Fibroblast of lung (primary cell): ENCODE data around the gene GNB1L. TPM values are rescaled to one million over a fixed set of nuclear protein-coding genes. Genes with fewer than 3 reads are reported as not detected.

Experiments used
- DNase-seq, 2 donors: peaks; one replicate each; pipeline versions ENCODE4 v3.0.0 to v3.0.0-alpha.2; 2010; ENCODE audit warnings: low read depth in 2 of 2
- H2AFZ ChIP-seq: 2 replicates; pipeline ENCODE4 v1.5.1; 2012; ENCODE audit warnings: low read length, control low read depth, inconsistent platforms
- H3K27ac ChIP-seq: 2 replicates; pipeline ENCODE4 v1.5.1; 2011; ENCODE audit warnings: low read length, control low read depth; ENCODE audit not compliant: insufficient read depth
- H3K27me3 ChIP-seq: 2 replicates; pipeline ENCODE4 v1.5.1; 2011; ENCODE audit warnings: mild to moderate bottlenecking, low read length; ENCODE audit not compliant: control insufficient read depth, insufficient read depth
- H3K36me3 ChIP-seq: 2 replicates; pipeline ENCODE4 v1.5.1; 2011; ENCODE audit warnings: low read length; ENCODE audit not compliant: control insufficient read depth, insufficient read depth
- H3K4me1 ChIP-seq: 2 replicates; pipeline ENCODE4 v1.5.1; 2011; ENCODE audit warnings: low read length; ENCODE audit not compliant: control insufficient read depth, insufficient read depth; ENCODE audit errors: extremely low read depth
- H3K4me2 ChIP-seq: 2 replicates; pipeline ENCODE4 v1.5.1; 2011; ENCODE audit warnings: low read length, control low read depth; ENCODE audit not compliant: insufficient read depth; ENCODE audit errors: extremely low read depth
- H3K4me3 ChIP-seq, 4 experiments: fragments of 200-600 bp in 1 of 4; sonication (generic) in 1 of 4; replicated peaks in 1 of 4; 2 replicates each; pipeline ENCODE4 v1.5.1; 2011 to 2016; ENCODE audit warnings: low read length in 4 of 4, low read depth in 3 of 4, mild to moderate bottlenecking in 3 of 4, control low read depth in 2 of 4, inconsistent platforms in 1 of 4, mixed read lengths in 1 of 4; ENCODE audit not compliant: insufficient read depth in 1 of 4; ENCODE audit errors: control extremely low read depth in 1 of 4
- H3K79me2 ChIP-seq: 2 replicates; pipeline ENCODE4 v1.5.1; 2012; ENCODE audit warnings: mild to moderate bottlenecking, low read length, inconsistent platforms; ENCODE audit not compliant: control insufficient read depth, insufficient read depth
- H3K9ac ChIP-seq: 2 replicates; pipeline ENCODE4 v1.5.1; 2011; ENCODE audit warnings: mild to moderate bottlenecking, low read length, control low read depth; ENCODE audit not compliant: insufficient read depth
- H3K9me3 ChIP-seq: 2 replicates; pipeline ENCODE4 v1.5.1; 2012; ENCODE audit warnings: low read depth, low read length; ENCODE audit not compliant: control insufficient read depth, insufficient read depth
- H4K20me1 ChIP-seq: 2 replicates; pipeline ENCODE4 v1.5.1; 2011; ENCODE audit warnings: low read length; ENCODE audit not compliant: control insufficient read depth, insufficient read depth; ENCODE audit errors: extremely low read depth
- EZH2 ChIP-seq: IDR thresholded peaks from 2 replicates; pipeline ENCODE4 v1.5.1; 2012; ENCODE audit warnings: low read length, control low read depth, mild to moderate bottlenecking; ENCODE audit errors: missing control alignments
- polyA plus RNA-seq, 2 donors: library from polyadenylated mRNA; depleted of rRNA in 1 of 2; stranded (reverse) in 1 of 2; unstranded in 1 of 2; fragments of >200 nt; gene quantifications; 2 replicates each; pipeline ENCODE4 v1.2.1, GENCODE V29; 2011 to 2012; ENCODE audit warnings: missing spikeins in 1 of 2
- total RNA-seq: library from RNA; depleted of rRNA; stranded (reverse); fragments of >200 nt; gene quantifications from 2 replicates; pipeline ENCODE4 v1.2.1, GENCODE V29; 2014
- TF ChIP-seq, protein P1 (sequence below), 2 donors: IDR thresholded peaks in 1 of 2; conservative IDR thresholded peaks in 1 of 2; 1 replicate in 1 of 2; 2 replicates in 1 of 2; pipeline ENCODE4 v1.5.1; 2011 to 2012; ENCODE audit warnings: low read length in 2 of 2, control low read depth in 1 of 2, inconsistent platforms in 1 of 2, low read depth in 1 of 2, mild to moderate bottlenecking in 1 of 2

Gene GNB1L
- total and polyA plus RNA-seq, 2 donors (not counting 1 experiment from before 2014, with no cell fraction given): 1.4 to 7.8 TPM

DNA sequence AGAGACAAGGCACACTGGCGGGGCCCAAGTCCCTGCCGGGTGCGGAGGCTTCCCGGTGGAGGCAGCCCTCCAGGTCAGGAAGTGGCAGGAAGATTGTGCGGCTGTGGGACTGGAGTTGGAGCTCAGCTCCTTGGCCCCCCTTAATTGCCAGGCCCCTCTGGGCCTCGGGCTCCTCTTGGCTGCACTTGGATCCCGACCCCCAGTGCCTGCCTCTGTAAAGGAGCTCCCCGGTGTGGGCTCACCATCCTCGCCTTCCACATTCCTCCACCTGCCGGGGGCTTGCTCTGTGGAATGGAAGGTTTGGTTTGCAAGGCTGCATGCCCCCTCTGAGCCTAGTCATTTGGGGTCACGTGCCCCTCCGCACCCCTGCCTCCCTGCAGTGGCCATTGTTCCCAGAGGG lies 48.8 kb upstream of the GNB1L start:
- Histone ChIP-seq H3K4me2 (no peak overlapping the region), H3K4me1 (no peaks in the 10 kb centered on the region), H2AFZ (no peak overlapping the region), H3K27ac (no peak overlapping the region), H4K20me1 (no peaks in the 10 kb centered on the region), H3K9me3 (no peaks in the 10 kb centered on the region), H3K9ac (no peak overlapping the region), H3K79me2 (no peaks in the 10 kb centered on the region), H3K36me3 (peaks cover 2% of the 10 kb centered on the region), H3K27me3 (no peaks in the 10 kb centered on the region), H3K4me3 (no peak overlapping the region)
- TF ChIP-seq EZH2: no peak
- DNase-seq: no peak

DNA sequence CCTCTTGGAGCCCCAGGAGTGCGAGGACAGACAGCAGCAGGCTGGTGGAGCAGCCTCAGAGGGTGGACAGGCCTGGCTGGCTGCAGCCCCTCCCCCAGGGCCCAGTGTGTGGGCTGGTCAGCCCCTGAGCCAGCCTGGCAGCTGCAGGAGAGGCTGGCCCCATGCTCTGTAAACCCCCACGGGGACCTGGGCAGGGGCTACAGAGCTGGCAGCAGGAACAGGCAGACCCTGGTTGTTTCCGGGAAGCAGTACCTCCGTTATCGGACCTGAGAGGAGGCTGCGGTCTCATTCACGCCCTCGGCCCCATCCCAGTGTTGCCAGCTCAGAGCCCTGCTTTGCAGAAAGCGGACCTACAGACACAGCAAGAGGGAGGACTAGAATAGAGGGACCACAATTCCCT lies 48.4 kb upstream of the GNB1L start:
- no peak overlapping the region for H3K9ac ChIP-seq
- no peaks in the 10 kb centered on the region for H3K4me1 ChIP-seq
- peaks cover 2% of the 10 kb centered on the region for H3K36me3 ChIP-seq
- no peaks in the 10 kb centered on the region for H3K27me3 ChIP-seq
- no peak for DNase-seq
- TF ChIP-seq, protein P1, sequence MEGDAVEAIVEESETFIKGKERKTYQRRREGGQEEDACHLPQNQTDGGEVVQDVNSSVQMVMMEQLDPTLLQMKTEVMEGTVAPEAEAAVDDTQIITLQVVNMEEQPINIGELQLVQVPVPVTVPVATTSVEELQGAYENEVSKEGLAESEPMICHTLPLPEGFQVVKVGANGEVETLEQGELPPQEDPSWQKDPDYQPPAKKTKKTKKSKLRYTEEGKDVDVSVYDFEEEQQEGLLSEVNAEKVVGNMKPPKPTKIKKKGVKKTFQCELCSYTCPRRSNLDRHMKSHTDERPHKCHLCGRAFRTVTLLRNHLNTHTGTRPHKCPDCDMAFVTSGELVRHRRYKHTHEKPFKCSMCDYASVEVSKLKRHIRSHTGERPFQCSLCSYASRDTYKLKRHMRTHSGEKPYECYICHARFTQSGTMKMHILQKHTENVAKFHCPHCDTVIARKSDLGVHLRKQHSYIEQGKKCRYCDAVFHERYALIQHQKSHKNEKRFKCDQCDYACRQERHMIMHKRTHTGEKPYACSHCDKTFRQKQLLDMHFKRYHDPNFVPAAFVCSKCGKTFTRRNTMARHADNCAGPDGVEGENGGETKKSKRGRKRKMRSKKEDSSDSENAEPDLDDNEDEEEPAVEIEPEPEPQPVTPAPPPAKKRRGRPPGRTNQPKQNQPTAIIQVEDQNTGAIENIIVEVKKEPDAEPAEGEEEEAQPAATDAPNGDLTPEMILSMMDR (conservative IDR thresholded peaks at IDR 0.05 in 1 of 2, IDR thresholded peaks at IDR 0.05 in 1 of 2; ENCODE audit: low read depth in 1 of 2, low read length in 2 of 2): no peak
- no peak for TF ChIP-seq EZH2
- H3K4me2 ChIP-seq: no peak overlapping the region
- no peaks in the 10 kb centered on the region for H3K79me2 ChIP-seq
- H4K20me1 ChIP-seq: no peaks in the 10 kb centered on the region
- H3K4me3 ChIP-seq: no peak overlapping the region
- H3K27ac ChIP-seq: no peak overlapping the region
- H2AFZ ChIP-seq: no peak overlapping the region
- H3K9me3 ChIP-seq: no peaks in the 10 kb centered on the region

DNA sequence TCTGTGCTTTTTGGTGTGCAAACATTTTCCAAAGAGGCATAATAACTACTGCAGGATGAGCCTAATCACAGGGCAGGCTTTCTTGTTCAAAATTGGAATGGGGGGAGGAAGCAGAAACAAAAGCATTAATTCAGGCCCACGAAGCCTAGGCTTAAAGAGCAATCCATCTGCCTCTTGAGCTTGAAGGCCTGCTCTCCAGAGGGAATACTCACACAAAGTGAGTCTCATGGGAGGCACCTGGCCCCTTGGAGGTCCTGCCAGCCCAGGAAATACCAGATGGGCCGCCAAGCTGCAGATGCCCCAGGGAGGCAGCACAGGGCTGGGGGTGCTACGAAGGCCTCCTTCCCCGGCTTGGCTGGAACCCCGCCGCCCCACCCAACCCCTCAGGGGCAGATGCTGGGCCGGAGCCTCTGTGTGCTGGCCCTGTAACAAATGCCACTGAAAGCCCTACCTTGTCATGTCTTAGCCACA lies 47.6 kb upstream of the GNB1L start:
- H3K4me3 ChIP-seq: no peak overlapping the region
- no peaks in the 10 kb centered on the region for H3K79me2 ChIP-seq
- no peak overlapping the region for H3K4me2 ChIP-seq
- no peak for DNase-seq
- H2AFZ ChIP-seq: no peak overlapping the region
- no peak overlapping the region for H3K27ac ChIP-seq
- H3K27me3 ChIP-seq: no peaks in the 10 kb centered on the region
- peaks cover 2% of the 10 kb centered on the region for H3K36me3 ChIP-seq
- H3K4me1 ChIP-seq: no peaks in the 10 kb centered on the region
- no peak for TF ChIP-seq EZH2
- TF ChIP-seq, protein P1 (conservative IDR thresholded peaks at IDR 0.05 in 1 of 2, IDR thresholded peaks at IDR 0.05 in 1 of 2; ENCODE audit: low read depth in 1 of 2, low read length in 2 of 2): no peak
- H3K9me3 ChIP-seq: no peaks in the 10 kb centered on the region
- no peak overlapping the region for H3K9ac ChIP-seq
- no peaks in the 10 kb centered on the region for H4K20me1 ChIP-seq
